Measurements from ENCODE around the gene RABGAP1L.
"Not testable (repeated sequence)": the region's sequence is repeated elsewhere in the genome, so short reads cannot be mapped to it uniquely, and the experiment has no call there.

Gene RABGAP1L

DNA sequence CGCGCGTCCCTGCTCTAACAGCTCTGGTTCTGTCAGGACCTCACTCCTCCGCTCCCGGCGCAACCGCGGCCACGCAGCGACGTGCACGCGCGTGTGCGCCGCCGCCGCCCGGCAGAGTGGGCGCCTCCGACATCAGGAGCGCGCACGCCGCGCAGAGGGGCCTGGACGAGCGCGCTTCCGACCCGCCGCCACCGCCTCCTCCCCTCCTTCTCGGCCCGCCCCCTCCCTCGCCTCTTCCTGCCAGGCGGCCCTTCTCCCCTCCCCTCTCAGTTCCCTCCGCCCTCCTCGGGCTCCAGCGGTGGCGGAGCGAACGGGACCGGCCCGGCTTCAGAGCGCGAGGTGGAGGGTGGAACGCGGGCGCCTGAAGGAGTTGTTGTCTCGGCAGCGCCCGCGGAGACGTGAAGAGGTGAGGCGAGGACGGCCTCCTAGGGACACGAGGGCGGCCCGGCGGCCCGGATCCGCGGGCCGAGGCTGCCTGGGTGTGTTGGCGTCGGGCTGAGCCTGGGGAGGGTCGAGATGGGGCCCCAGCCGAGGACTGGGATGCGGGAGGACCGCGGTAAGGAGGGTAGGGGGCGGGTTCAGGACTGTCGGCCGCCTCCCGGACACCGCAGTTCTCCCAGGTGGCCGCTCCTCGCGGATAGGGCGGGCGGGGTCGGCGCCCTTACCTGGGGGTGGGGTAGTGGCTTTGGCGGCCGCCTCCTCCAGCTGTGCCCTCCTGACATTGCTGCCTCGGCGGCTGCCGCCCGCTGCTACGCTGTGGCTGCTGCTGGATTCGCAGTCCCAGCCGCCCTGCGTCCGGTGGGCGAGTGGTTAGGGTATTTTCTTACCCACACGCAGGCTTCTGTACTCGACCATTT is at the start of gene RABGAP1L:
Gene RABGAP1L, plus strand, starts transcription at position 269 of the 857 bp plus-strand sequence.
- peak; percentile 80 for DNase-seq (ENCODE audit: low spot score)

DNA sequence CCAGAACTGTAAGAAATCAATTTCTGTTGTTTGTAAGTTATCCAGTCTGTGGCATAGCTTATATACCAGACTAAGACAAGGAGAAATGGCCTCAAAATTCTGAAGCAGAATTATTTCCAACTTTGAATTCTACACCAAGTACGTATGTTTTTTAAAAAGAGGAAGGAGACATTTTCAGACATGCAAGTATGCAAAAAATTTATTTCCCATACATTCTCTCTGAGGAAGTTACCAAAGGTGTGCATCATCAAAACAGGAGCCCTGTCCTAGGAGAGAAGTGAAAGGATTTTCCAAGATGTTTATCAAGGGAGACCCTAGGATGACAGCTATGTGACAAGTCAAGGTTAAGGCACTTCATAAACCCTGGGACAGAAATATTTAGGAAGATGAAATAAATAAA is 49.3 kb upstream of the RABGAP1L start:
- DNase-seq (ENCODE audit: low spot score): no peak

DNA sequence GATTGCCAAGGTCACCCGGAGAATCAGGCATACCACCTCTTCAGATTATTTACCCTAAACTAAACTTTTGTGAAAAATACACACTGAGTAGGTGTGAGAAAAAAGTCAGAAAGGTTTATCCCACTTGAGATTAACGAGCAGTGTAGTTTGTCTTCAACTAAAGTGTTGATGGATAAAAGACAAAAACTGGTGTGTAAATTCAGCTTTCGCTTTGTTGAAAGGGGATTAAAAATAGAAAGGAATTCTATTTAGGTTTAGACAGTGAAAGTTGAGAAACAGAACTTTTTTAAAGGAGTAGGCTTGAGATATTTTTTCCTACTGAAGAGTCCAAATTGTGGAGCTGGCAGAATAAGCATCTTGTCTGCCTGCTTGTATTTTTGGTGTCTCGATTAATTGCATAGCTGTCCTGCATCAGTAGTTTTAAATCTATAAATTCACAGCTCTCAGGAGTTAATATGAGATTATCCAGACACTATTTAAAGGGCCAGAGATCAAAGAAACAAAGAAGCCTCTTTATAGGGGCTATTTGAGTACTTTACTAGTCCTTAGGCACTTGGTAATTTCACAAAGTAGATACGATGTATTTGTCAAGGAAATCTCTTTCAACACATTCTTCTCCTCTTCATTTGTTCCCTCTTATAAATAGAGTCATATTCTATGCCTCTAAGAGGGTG is 46.7 kb upstream of the RABGAP1L start:
- no peak for DNase-seq (ENCODE audit: low spot score)

DNA sequence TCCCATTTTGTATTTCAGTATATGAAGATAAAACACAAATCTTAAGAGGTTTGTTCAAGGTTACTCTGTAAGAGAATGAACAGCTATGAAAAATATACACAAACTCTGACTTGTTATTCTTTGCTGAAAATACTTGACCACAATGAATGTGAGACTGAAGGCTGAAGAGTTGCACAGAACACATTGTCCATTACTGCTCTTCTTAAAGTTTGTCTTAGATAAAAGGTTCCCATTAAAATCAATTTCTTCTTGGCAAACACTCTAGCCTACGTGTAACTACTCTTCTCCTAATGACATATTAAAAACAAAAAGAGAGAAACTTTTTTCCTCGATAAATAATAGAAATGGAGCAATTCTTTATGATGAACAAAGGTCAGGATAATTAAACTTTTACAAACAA is 45.2 kb upstream of the RABGAP1L start:
- no peak for DNase-seq (ENCODE audit: low spot score)

DNA sequence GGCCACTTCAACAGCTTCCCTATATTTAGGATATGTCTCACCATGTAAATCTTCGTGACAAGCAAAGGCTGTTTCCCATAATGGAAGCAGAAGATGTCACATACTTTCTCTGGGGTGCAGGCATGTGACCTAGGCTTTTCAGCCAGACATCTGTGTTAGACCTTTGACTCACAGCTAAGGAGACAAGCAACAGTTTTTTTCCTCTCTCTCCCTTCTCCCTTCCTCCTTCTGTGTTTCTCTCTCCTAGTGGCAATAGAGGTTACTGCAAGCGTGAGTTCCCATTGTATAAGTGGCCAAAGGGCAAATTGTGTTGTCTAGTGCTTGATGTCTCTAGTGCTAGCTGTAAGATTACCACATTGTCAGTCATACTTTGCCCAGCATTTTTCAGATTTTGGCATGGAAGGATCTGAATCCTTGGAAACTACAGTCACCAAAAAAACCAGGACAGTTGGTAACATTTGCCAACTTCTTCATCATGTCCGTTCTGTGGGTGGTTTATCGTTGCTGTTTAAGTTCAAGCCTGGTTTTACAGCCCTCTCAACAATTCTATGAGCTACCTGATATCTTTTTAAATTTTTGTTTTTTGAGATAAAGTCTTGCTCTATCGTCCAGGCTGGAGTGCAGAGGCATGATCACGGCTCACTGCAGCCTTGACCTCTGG is 44.4 kb upstream of the RABGAP1L start:
- peak; percentile 16 for DNase-seq (ENCODE audit: low spot score)

DNA sequence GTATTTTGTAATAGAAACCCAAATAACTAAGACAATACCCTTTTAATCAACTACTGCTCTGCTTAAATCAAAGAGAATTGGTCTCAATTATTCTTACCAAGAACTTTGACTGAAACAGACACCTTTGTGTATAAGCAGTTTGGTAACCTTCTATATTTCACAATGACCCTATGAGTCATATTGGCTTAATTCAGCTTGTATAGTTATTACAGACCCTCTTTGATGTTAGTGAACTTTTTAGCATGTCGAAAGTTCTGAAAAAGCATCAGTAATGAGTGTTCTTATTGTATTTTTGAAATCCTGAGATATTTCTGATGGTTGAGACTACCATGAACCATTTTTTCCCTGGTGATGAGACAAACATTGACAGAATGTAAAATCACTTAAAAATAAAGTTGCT is 43.3 kb upstream of the RABGAP1L start:
- DNase-seq (ENCODE audit: low spot score): no peak

DNA sequence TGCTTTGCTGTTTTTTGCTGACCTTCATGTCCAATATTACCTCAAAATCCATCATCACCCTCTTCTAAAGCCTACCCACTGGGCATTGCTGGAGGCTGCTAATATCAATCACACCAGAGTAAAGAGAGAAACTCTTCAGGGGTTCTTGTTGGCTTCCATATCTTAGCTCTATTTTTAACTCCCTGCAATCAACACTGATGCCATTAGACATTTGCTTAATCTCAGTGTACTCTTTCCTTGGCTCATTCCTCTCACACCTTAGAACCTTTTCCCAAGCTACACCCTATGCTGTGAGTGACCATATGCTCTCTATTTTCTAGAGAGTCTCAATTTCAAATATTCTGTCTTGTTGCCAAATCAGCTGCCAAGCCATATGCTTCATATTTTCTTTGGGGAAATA is 40.6 kb upstream of the RABGAP1L start:
- DNase-seq (ENCODE audit: low spot score): no peak

DNA sequence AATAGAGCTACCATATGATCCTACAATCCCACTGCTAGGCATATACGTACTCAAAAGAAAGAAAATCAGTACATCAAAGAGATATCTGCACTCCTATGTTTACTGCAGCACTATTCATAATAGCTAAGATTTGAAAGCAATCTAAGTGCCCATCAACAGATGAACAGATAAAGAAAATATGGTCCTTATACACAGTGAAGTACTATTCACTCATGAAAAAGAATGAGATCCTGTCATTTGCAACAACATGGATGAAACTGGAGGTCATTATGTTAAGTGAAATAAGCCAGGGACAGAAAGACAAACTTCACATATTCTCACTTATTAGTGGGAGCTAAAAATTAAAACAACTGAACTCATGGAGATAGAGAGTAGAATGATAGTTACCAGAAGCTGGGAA is 37.0 kb upstream of the RABGAP1L start:
- DNase-seq (ENCODE audit: low spot score): not testable (repeated sequence)

DNA sequence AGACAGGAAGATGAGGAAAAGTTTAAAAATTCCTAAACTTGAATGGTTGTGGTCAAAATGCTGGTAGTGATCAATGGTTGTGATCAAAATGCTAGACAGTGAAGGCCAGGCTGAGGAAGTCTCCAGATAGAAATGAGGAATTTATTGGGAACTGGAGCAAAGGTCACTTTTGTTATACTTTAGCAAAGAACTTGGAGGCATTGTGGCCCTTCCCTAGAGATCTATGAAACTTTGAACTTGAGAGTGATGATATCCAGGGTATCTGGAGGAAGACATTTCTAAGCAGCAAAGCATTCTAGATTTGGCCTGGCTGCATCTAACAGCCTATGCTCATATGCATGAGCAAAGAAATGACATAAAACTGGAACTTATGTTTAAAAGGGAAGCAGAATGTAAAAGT is 35.5 kb upstream of the RABGAP1L start:
- no peak for DNase-seq (ENCODE audit: low spot score)

DNA sequence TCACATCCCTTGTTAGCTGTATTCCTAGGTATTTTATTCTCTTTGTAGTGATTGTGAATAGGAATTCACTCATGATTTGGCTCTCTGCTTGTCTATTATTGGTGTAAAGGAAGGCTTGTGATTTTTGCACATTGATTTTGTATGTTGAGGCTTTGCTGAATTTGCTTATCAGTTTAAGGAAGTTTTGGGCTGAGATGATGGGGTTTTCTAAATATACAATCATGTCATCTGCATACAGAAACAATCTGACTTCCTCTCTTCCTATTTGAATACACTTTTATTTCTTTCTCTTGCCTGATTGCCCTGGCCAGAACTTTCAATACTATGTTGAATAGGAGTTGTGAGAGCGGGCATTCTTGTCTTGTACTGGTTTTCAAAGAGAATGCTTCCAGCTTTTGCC is 32.1 kb upstream of the RABGAP1L start:
- DNase-seq (ENCODE audit: low spot score): not testable (repeated sequence)

DNA sequence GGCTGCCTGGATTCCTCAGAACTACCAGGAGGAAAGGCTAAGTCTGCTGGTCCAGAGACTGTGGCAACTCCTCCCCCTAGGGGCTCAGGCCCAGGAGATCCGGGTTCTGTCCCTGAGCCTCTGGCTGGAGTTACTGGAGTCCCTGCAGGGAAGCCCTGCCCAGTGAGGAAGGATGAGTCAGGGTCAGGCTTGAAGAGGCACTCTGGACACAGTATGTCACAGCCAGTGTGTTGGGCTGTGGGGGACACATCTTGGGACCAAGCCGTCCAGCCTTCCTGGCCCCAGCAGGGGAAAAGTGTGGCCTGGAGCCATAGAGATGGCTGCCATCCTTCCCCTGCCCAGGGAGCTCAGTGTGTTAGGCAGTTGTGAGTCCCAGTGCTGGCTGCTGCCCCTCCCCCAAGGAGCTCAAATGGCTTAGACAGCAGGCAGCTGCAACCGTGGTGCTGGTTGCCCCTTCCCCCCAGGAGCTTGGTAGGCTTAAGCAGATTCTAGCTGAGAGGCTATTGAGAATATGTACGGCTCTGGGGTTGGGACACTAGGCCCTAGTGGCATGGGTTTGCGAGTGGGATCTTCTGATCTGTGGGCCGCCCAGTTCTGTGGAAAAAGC is 28.2 kb upstream of the RABGAP1L start:
- DNase-seq (ENCODE audit: low spot score): no peak

DNA sequence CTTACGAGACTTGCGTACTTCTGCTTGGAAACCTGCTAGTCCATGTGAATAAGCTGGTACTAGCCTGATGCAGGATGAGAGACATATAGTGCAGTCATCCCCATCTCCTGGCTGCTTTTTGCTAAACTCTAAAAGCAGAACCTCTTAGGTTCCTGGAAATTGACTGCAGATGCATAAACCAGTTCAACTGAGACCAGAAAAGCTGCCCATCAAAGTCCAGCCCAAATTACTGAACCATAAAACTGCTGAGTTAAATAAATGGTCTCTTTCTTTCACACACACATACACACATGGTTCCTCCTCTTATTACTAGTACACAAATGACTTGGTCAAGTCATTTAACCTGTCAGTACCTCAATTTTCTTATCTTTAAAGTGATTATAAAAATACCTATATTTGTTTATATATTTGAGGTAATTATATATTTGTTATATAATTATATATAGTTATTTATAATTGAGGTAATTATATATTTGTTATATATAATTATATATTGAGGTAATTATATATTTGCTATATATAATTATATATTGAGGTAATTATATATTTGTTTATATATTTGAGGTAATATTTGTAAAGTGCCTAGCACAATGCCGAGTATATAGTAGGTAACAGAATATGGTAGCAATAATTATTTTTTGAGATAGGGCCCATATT is 25.2 kb upstream of the RABGAP1L start:
- no peak for DNase-seq (ENCODE audit: low spot score)

DNA sequence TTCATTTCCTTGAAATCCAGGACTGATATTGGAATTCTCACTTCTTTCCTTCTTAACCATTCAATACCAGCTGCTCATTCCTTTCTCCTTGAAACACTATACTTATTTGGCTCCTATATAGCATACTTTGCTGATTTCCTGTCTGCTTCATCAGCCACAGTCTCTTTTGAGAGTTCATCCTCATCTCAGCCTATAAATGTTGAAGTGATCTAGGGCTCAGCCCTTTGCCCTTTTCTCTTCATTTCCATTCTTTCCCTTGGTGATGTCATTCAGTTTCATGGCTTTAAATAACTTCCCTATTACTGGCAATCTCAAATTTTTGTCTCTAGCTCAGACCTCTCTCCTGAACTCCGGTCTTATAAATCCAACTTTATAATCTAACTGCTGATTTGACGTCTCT is 24.1 kb upstream of the RABGAP1L start:
- DNase-seq (ENCODE audit: low spot score): no peak

DNA sequence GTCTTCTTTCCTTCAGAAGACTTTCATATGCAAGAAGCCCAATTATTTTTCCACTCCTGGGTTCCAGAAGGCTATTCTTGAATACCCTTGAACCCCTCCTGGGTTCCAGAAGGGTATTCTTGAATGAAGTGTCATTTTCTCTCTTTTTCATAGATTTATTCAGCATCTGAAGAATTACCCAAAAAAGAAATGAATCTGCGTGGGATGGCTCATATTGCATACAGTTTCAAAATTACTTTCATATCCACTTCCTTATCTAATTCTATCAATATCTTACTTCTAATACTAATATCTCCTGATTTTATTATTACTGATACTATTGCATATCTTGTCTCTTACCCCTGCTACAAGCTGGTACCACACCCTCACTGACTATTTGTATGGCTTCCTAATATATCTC is 22.6 kb upstream of the RABGAP1L start:
- DNase-seq (ENCODE audit: low spot score): no peak

DNA sequence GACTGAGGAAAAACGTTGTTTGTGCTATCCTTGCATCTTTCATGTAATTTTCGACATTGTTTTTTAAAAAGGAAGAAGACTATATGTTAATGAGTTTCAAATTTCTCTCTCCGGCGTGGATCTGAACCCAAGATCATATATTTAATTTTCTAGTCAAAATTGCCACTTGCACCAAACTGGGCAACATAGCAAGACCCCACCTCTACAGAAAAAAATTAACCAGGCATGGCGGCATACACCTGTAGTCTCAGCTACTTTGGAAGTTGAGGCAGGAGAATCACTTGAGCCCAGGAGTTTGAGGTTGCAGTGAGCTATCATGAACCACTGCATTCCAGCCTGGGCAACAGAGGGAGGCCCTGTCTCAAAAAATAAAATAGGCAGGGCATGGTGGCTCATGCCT is 16.5 kb upstream of the RABGAP1L start:
- DNase-seq (ENCODE audit: low spot score): no peak

DNA sequence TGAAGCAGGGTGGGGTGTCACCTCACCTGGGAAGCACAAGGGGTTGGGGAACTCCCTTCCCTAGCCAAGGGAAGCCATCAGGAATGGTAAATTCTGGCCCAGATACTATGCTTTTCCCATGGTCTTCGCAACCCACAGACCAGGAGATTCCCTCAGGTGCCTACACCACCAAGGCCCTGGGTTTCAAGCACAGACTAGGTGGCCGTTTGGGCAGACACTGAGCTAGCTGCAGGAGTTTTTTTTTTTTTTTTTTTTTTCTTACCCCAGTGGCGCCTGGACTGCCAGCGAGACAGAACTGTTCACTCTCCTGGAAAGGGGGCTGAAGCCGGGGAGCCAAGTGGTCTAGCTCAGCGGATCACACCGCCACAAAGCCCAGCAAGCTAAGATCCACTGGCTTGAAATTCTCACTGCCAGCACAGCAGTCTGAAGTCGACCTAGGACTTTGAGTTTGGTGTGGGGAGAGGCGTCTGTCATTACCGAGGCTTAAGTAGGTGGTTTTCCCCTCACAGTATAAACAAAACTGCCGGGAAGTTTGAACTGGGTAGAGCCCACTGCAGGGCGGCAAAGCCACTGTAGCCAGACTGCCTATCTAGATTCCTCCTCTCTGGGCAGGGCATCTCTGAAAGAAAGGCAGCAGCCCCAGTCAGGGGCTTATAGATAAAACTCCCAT is 15.5 kb upstream of the RABGAP1L start:
- not testable (repeated sequence) for DNase-seq (ENCODE audit: low spot score)

DNA sequence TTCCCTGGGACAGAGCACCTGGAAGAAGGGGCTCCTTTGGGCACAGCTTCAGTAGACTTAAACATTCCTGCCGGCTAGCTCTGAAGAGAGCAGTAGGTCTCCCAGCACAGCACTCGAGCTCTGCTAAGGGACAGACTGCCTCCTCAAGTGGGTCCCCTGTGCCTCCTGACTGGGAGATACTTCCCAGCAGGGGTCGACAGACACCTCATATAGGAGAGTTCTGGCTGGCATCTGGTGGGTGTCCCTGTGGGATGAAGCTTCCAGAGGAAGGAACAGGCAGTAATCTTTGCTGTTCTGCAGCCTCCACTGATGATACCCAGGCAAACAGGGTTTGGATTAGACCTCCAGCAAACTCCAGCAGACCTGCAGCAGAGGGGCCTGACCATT is 14.9 kb upstream of the RABGAP1L start:
- DNase-seq (ENCODE audit: low spot score): not testable (repeated sequence)

DNA sequence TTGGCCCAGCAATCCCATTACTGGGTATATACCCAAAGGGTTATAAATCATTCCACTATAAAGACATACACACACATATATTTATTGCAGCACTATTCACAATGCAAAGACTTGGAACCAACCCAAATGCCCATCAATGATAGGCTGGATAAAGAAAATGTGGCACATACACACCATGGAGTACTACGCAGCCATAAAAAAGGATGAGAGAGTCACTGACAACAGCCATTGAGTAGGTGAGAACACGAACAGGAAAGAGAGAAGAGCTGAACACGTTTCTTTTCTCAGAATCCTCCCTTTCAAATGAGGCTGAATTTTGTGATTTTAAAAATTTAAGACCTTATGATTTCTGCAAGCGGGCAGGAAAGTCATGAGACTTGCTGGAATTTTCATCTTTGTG is 10.1 kb upstream of the RABGAP1L start:
- no peak for DNase-seq (ENCODE audit: low spot score)

DNA sequence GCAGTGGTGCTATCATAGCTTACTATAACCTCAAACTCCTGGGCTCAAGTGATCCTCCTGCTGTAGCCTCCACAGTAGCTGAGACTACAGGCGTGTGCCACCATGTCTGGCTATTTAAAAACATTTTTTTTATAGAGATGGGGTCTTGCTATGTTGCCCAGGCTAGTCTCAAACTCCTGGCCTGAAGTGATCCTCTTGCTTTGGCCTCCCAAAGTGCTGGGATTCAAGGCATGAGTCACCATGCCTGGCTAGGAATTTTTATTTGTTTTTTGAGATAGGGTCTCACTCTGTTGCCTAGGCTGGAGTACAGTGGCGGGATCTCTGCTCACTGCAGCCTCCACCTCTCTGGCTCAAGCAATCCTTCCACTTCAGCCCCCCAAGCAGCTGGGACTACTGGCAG is 8.8 kb upstream of the RABGAP1L start:
- DNase-seq (ENCODE audit: low spot score): no peak

DNA sequence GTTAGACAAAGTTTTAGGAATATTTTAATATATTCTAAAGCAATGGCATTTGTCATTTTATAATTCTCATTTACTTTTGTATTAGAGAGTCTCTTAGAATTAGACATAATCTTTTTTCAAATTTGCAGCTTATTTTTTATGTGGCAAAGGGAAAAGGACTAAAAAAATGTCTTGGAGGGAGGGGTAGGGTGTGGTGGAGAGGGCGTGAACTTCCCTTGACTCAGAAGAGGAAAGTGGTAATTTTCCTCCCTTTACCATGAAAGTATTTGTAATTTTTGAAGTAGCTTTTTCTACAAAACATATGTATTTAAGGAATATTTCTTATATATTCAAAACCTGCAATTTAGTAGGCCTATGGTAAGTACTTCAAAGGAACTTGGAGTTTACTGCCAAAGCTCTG is 6.9 kb upstream of the RABGAP1L start:
- DNase-seq (ENCODE audit: low spot score): no peak

DNA sequence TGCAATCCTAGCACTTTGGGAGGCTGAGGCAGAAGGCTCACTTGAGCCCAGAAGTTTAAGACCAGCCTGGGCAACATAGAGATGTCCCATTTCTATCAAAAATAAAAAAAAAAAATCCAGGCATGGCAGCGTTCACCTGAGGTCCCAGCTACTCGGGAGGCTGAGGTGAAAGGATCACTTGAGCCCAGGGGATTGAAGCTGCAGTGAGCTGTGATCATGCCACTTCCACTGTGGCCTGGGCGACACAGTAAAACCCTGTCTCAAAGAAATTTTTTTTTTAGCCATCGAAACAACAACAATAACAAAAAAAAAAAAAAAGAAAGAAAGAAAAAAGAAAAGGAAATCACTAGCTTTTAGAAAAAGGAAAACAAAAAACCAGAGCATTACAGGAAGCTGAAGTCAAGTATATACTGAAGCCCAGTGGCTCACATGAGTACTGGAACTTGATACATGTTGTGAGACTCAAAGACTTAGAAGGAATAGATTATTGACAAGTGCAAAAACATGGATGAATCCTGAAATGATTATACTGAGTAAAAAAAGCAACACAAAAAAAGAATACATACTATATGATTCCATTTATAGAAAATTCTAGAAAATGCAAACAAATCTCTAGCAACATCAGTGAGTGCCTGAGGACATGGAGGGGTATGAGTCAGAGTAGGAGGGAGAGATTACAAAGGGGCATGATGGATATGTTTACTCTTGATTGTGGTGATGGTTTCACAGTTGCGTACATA is 6.1 kb upstream of the RABGAP1L start:
- DNase-seq (ENCODE audit: low spot score): no peak
